Renal pelvis (tissue), 12 donors: ENCODE data around the gene RAB37. TPM values are rescaled to one million over a fixed set of nuclear protein-coding genes. Genes with fewer than 3 reads are reported as not detected.

ENCODE experiments used
- DNase-seq: peaks from one replicate; pipeline ENCODE4 v3.0.0-alpha.2; 2013
- long read RNA-seq, 16 experiments: transcript quantifications; one replicate each; lab custom pipeline, GENCODE V29; 2026
- polyA plus RNA-seq, 3 donors: library from polyadenylated mRNA; unstranded; fragments of 120-200 nt; gene quantifications; one replicate each; pipeline ENCODE4 v1.2.1, GENCODE V29; 2013; ENCODE audit not compliant: insufficient read length in 3 of 3

Gene RAB37
- polyA plus RNA-seq = 1 to 10 TPM; 5.3 to 6.8 (median 5.9) TPM
- long read RNA-seq, donor 1 = 0 reads
- long read RNA-seq, donor 2, partial matches to known transcripts = 0 of 1 reads
- long read RNA-seq, donor 2, other reads (novel, unspliced or antisense) = 0 of 1 reads
- long read RNA-seq, donor 3, partial matches to known transcripts = 0 of 1 reads
- long read RNA-seq, donor 3, other reads (novel, unspliced or antisense) = 0 of 1 reads
- long read RNA-seq, donor 4, partial matches to known transcripts = 0 of 1 reads
- long read RNA-seq, donor 4, other reads (novel, unspliced or antisense) = 0 of 1 reads
- long read RNA-seq, donor 5 = 0 reads
- long read RNA-seq, donor 6 = 0 reads
- long read RNA-seq, donor 7 = 0 reads
- long read RNA-seq, donor 8 = 0 reads
- long read RNA-seq, donor 9, partial matches to known transcripts = 0 of 4 reads
- long read RNA-seq, donor 9, other reads (novel, unspliced or antisense) = 0 of 4 reads
- long read RNA-seq, donor 10 = 0 reads
- long read RNA-seq, donor 11, partial matches to known transcripts = 0 of 1 reads
- long read RNA-seq, donor 11, other reads (novel, unspliced or antisense) = 0 of 1 reads
- long read RNA-seq, donor 12, partial matches to known transcripts = 0 of 2 reads
- long read RNA-seq, donor 12, other reads (novel, unspliced or antisense) = 0 of 2 reads
- long read RNA-seq, donor 13, partial matches to known transcripts = 0 of 1 reads
- long read RNA-seq, donor 13, other reads (novel, unspliced or antisense) = 0 of 1 reads
- long read RNA-seq, donor 14 = 0 reads
- long read RNA-seq, donor 15 = 0 reads
- long read RNA-seq, donor 16, partial matches to known transcripts = 0 of 1 reads
- long read RNA-seq, donor 16, other reads (novel, unspliced or antisense) = 0 of 1 reads

DNA sequence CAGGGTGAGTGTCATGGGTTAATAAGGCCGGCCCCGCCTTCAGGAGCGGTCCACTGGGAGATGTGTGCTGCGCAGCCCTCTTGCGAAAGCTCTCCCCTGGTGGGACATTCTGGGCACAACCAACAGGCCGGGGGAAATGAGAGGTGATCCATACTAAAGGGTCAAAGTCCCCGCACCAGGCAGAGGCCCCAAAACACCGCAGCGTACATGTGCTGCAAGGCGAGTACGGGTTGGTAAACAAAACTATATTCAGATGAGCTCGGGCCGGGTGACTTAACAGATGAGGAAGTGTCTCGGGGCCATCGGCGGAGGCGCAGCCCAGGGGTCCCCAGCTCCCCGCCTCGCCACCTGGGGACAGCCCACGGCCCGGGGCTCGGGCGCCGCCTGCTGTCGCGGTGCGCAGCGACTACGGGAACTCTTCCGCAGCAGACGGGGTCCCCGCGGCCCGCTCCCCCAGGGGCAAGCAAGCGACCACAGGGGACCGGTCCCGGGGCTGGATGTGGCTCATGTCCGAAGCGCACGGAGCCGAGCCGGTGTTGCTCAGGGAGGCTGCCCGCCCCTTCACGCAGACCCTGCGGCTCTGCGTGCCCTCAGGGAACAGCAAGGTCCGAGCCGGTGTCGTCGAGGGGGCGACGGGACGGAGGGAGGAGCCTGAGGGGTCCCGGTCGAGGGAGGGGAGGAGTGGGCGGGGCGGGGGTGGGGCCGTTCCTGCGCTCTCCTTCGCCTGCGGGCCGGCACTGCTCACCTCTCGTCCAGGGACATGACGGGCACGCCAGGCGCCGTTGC lies at the start of gene RAB37:
TSS of gene RAB37 (plus strand) at position 744 of the 786 bp plus-strand sequence. CDS start at position 761, 17 bp downstream.
- no peak for DNase-seq

DNA sequence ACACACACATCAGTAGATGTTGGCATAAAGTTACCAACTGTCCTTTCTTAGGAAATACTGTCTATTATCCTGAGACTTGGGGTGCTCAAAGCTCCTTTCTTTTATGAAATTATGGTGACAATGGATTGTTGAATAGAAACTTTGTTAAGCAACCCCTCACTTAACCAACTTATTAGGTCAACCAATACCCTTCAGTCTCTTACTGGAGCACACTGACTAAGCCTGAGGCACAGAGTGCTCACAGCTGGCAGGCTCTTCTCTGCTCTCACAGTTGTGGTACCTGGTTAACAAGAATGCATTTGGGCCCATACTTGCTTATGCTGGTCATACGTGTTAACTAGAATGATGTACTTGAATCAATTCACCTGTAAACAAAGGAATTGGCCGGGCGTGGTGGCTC lies 49.2 kb upstream of the RAB37 start:
- DNase-seq = no peak

- DNase-seq = no peak
Observed at GRCh38 chr17:74690409-74690825, 46.6 kb upstream of the RAB37 start.

- DNase-seq = no peak
Observed at GRCh38 chr17:74691151-74691550, 45.9 kb upstream of the RAB37 start.

DNA sequence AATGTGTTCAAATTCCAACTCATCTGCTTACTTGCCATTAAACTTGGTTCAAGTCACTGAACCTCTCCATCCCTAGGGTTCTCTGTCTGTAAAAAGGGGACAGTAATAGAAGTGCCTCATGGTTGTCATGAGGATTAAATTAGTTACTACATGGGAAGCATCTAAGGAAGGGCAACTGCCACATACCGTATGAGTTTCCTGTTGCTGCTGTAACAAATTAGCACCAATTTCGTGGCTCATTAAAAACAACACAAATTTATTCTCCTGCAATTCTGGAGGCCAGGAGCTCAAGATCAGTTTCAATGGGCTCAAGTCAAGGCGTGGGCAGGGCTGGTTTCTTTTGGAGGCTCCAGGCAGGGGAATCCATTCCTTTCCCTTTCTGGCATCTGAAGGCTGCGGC lies 43.0 kb upstream of the RAB37 start:
- DNase-seq = no peak

- DNase-seq = no peak
Observed at GRCh38 chr17:74695629-74696028, 41.4 kb upstream of the RAB37 start.

- DNase-seq = no peak
Observed at GRCh38 chr17:74697515-74697914, 39.5 kb upstream of the RAB37 start.

GRCh38 chr17:74698069-74698468 lies 39.0 kb upstream of the RAB37 start:
- DNase-seq = no peak

GRCh38 chr17:74699236-74699635 lies 37.8 kb upstream of the RAB37 start:
- DNase-seq = no peak

GRCh38 chr17:74702116-74702871 lies 34.8 kb upstream of the RAB37 start:
- DNase-seq = no peak

DNA sequence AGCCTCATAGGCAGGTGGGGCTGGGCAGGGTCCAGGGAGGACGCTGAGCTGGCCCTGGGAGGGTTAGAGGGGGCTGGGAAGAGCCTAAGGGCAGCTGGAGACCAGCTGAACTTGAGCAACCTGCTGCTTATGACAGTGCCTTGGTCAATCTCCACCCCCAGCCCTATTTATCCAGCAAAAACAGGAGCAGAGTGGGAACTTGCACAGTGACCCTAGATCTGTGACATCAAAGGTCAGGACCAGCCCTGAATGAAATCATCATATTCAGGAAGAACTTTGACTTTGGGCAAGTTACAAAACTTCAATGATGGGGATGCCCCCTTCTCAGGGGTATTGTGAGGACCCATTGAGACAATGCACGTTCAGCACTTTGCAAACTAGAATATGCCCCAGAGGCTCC lies 33.7 kb upstream of the RAB37 start:
- DNase-seq = no peak

DNA sequence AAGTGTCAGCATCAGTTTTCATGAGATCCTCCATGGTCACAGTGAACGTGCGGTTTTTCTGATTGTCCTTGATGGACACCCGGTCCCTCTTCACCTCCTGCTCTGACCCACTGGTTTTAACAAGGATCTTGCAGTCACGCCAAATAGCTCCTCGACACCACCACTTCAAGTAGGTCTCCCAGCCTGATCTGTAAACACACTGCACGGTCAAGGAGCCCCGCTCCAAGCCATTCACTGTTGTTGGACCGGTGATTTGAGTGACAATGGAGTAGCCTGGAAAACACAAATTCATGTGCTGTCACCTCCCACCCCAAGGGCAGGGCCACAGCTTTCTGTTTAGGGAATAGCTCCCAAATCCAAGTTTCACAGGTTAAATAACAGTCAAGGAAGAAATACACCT lies 32.5 kb upstream of the RAB37 start:
- DNase-seq = no peak

DNA sequence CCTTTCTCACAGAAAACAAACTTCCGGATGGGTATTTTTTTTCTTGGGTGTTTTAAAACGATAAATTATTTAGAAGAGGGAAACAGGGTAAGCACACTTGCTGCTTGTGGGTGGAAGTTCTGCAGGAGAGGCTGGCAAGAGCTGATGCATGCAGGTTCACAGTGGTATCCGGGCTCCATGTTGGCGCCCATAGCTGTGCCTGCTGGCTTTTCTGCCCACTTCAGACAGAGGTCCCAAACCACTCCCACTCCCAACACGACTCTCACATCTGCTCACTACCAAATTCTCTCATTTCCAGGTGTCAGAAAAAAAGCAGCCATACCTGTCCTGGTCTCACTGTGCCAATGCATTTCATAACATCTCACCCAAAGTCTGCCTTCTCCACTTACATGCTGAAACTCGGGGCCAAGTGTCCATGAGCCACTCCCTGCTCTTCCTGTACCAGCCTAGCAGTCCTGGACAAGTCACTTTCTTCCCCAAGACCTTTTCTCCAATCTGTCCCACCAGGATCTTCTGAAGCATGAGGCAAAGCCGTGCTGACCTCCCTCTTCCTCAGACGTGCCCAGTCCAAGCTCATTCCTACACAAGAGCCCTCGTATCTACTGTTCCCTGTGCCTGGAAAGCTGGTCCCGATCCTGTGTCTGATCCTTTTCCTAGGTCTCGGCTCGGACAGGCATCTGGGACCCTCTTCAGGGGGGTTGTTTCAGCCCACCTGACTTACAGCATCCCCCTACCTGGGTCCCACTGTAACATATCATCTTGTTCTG lies 25.8 kb upstream of the RAB37 start:
- DNase-seq = no peak

DNA sequence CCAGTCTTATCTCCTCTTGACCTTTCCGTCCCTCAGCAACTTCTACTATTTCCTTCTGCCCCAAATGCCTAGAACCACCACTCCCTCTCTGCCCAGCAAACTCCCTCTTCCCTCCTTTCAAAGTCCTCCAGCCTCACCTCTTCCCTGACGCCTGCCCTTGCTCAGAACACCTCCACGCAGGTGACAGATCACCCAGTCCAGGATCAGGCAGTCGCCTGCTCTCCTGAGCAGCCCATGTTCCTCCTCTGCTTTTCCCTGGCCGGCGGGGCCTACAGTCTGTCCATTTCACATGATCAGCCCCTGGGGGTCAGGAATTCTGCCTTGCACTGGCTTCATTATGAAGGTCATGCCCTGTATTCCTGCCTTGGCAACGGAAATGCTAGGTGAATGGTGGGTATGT lies 24.8 kb upstream of the RAB37 start:
- DNase-seq = no peak

- DNase-seq = no peak
Observed at GRCh38 chr17:74712756-74713155, 24.3 kb upstream of the RAB37 start, which contains the start of gene CD300LF. CD300LF (minus strand) TSS chr17:74712923; CDS start chr17:74712866, 57 bp downstream.

DNA sequence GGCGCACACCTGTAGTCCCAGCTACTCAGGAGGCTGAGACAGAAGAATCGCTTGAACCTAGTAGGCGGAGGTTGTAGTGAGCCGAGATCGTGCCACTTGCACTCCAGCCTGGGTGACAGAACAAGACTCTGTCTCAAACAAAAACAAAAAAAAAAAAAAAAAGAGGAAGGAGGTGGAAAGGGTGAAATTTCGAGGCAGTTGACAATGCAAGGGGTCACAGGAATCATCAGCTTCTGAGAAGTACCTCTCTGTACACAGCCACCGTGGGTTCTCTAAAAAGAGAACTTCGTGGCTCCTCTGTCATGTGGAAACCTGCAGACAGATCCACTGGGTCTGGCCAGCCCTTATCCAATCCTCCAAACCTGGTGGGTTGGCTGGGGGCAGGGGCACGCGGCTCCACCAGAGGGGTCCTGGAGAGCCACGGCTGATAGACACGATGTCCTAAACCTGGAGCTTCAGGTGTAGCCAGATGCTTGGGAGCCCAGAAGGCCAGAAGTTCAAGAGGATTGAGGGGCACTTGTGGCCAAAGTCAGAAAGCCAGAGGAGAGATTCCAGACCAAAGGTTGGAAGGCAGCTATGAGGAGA lies 23.8 kb upstream of the RAB37 start:
- DNase-seq = no peak

- DNase-seq = no peak
Observed at GRCh38 chr17:74715144-74715543, 21.9 kb upstream of the RAB37 start.

DNA sequence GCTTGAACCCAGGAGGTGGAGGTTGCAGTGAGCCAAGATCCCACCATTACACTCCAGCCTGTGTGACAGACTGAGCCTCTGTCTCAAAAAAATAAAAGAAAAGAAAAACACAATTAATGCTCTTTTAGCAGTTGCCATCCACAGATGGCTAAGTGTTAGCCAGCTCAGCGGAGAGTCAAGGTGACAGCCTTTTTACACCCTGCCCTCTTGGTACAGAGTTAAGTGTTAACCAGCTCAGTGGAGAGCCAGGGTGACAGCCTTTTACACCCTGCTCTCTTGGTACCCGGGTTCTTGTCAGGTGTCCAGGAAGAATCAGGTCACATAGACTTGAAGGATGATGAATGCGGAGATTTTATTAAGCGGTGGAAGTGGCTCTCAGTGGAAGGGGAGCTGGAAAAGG lies 16.6 kb upstream of the RAB37 start:
- no peak for DNase-seq

- no peak for DNase-seq
Observed at GRCh38 chr17:74722782-74723181, 14.3 kb upstream of the RAB37 start.

DNA sequence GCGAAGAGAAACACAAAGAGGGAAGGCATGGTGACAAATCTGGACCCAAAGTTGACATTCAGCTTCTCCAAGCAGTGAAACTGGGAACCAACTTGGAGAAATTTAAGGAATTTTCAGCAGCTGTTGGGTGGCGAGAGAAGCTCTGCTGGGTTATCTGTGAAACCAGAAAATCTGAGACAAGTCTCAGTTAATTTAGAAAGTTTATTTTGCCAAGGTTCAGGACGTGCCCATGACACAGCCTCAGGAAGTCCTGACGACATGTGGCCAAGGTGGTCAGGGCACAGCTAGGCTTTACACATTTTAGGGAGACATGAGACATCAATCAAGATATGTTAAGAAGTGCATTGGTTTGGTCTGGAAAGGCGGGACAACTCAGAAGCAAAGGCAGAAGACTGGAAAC lies 13.2 kb upstream of the RAB37 start:
- DNase-seq = no peak
